Panc1 (cell line): Measurements from ENCODE around the gene ATP10A. TPM values are rescaled to one million over a fixed set of nuclear protein-coding genes. Genes with fewer than 3 reads are reported as not detected.

Experiments
- ATAC-seq: fragments of 200-7000 bp; cut with Tn5 transposase; 2 replicates; pipeline ENCODE4 v1.9.1; 2020; ENCODE audit warnings: mild to moderate bottlenecking, moderate library complexity
- BruUV-seq: library from RNA; stranded (reverse); fragments of 400-500 nt; replicated peaks from 2 replicates; lab custom pipeline; 2021; lab: Mats Ljungman, UMichigan
- CTCF ChIA-PET: fragments of 300-600 bp; sonication (Branson Sonifier 250); formaldehyde crosslinking; loops from one replicate; lab custom pipeline; 2022; ENCODE audit warnings: antibody characterized with exemption; lab: Charles Lee
- POLR2A ChIA-PET: fragments of 300-600 bp; sonication (Branson Sonifier 250); formaldehyde crosslinking; loops from one replicate; lab custom pipeline; 2022; ENCODE audit warnings: antibody characterized with exemption; lab: Charles Lee
- DNase-seq: peaks from one replicate; pipeline ENCODE4 v3.0.0-alpha.2; 2010; ENCODE audit warnings: low read depth, low spot score
- H3K27ac ChIP-seq: 2 replicates; pipeline ENCODE4 v1.5.1; 2011; ENCODE audit warnings: mild to moderate bottlenecking, low read length, inconsistent platforms
- H3K27me3 ChIP-seq: fragments of 200-500 bp; sonication (Bioruptor generic); 2 replicates; pipeline ENCODE4 v1.6.0; 2014; ENCODE audit warnings: low read length, inconsistent platforms; ENCODE audit not compliant: control insufficient read depth, insufficient read depth
- H3K36me3 ChIP-seq: fragments of 200-500 bp; sonication (Bioruptor generic); 2 replicates; pipeline ENCODE4 v1.5.1; 2014; ENCODE audit warnings: inconsistent platforms, mild to moderate bottlenecking, low read length, moderate library complexity; ENCODE audit not compliant: control insufficient read depth, insufficient read depth
- H3K4me1 ChIP-seq: 2 replicates; pipeline ENCODE4 v1.5.1; 2011; ENCODE audit warnings: inconsistent platforms, mild to moderate bottlenecking, low read length, moderate library complexity; ENCODE audit not compliant: control insufficient read depth, insufficient read depth
- H3K4me3 ChIP-seq, 2 experiments: 2 replicates each; pipeline ENCODE4 v1.5.1; 2011 to 2012; ENCODE audit warnings: low read depth in 2 of 2, low read length in 2 of 2, mild to moderate bottlenecking in 2 of 2, inconsistent platforms in 1 of 2, moderate library complexity in 1 of 2
- H3K9me3 ChIP-seq: fragments of 200-500 bp; sonication (Bioruptor generic); 2 replicates; pipeline ENCODE4 v1.5.1; 2014; ENCODE audit warnings: low read depth, mild to moderate bottlenecking, inconsistent platforms, low read length, moderate library complexity; ENCODE audit not compliant: control insufficient read depth, insufficient read depth
- CTCF ChIP-seq: fragments of 450-650 bp; IDR thresholded peaks from 2 replicates; pipeline ENCODE4 v1.5.1; 2017; ENCODE audit warnings: mild to moderate bottlenecking
- POLR2AphosphoS5 ChIP-seq: IDR thresholded peaks from 2 replicates; pipeline ENCODE4 v1.6.1; 2012; ENCODE audit warnings: mild to moderate bottlenecking, low read depth, low read length, moderate library complexity
- REST ChIP-seq, 2 experiments: IDR thresholded peaks; 2 replicates each; pipeline ENCODE4 v1.6.1; 2011 to 2012; ENCODE audit warnings: low read depth in 2 of 2, control low read depth in 1 of 2, low read length in 1 of 2, mild to moderate bottlenecking in 1 of 2, moderate library complexity in 1 of 2; ENCODE audit not compliant: insufficient read depth in 1 of 2
- SIN3A ChIP-seq: IDR thresholded peaks from 2 replicates; pipeline ENCODE4 v1.6.1; 2012; ENCODE audit warnings: low read depth, mild to moderate bottlenecking, low read length, moderate library complexity, borderline replicate concordance; ENCODE audit not compliant: insufficient read depth
- TCF7L2 ChIP-seq: IDR thresholded peaks from 2 replicates; pipeline ENCODE4 v1.6.1; 2011; ENCODE audit warnings: mild to moderate bottlenecking, low read depth, low read length, inconsistent platforms
- in situ Hi-C: cut with HindIII; loops from 2 replicates; pipeline ENCODE4 v1.10.0; 2016; ENCODE audit warnings: low sequenced_read_pairs, low pct_unique_long_range_greater_than_20kb
- intact Hi-C: fragments of 100-400 bp; cut with micrococcal nuclease; formaldehyde crosslinking; loops from one replicate; pipeline ENCODE4 v1.10.0; 2022; ENCODE audit not compliant: unreplicated experiment
- total RNA-seq: library from RNA; stranded (reverse); gene quantifications from one replicate; pipeline ENCODE4 v1.2.1, GENCODE V29; 2021; ENCODE audit not compliant: unreplicated experiment

ATP10A gene
- total RNA-seq, 1 experiment from 2014 or later: 0.31 TPM

GRCh38 chr15:25675396-25675795 is 187.7 kb downstream of the ATP10A start:
- no peak overlapping the region for H3K4me3 ChIP-seq
- no peak for ATAC-seq
- in situ Hi-C loops: no loop called here
- CTCF ChIA-PET: no interaction called here
- H3K9me3 ChIP-seq: no peaks in the 10 kb centered on the region
- no TSS peak for BruUV-seq
- H3K27me3 ChIP-seq: no peaks in the 10 kb centered on the region
- intact Hi-C loops: no loop called here
- no peak for TF ChIP-seq POLR2AphosphoS5
- no peak for TF ChIP-seq REST (IDR thresholded peaks at IDR 0.05; ENCODE audit: insufficient read depth in 1 of 2, low read depth in 2 of 2, low read length in 1 of 2)
- TF ChIP-seq TCF7L2: no peak
- no peak for TF ChIP-seq CTCF
- no peak for TF ChIP-seq SIN3A
- H3K27ac ChIP-seq: no peak overlapping the region
- POLR2A ChIA-PET: no interaction called here
- DNase-seq: no peak
- H3K36me3 ChIP-seq: no peaks in the 10 kb centered on the region
- no peaks in the 10 kb centered on the region for H3K4me1 ChIP-seq

GRCh38 chr15:25674913-25675312 is 188.2 kb downstream of the ATP10A start:
- ChIA-PET POLR2A (no interaction called here), CTCF (no interaction called here)
- BruUV-seq: no TSS peak
- H3K27ac ChIP-seq: no peak overlapping the region
- H3K36me3 ChIP-seq: no peaks in the 10 kb centered on the region
- DNase-seq (no peak), ATAC-seq (no peak)
- in situ Hi-C loops (no loop called here), intact Hi-C loops (no loop called here)
- H3K27me3 ChIP-seq: no peaks in the 10 kb centered on the region; the same call in 1 of the 2 replicates
- H3K4me1 ChIP-seq: no peaks in the 10 kb centered on the region; the same call in 1 of the 2 replicates
- H3K9me3 ChIP-seq: no peaks in the 10 kb centered on the region
- H3K4me3 ChIP-seq: no peak overlapping the region
- TF ChIP-seq CTCF: no peak
- no peak for TF ChIP-seq TCF7L2
- no peak for TF ChIP-seq POLR2AphosphoS5
- TF ChIP-seq REST (IDR thresholded peaks at IDR 0.05; ENCODE audit: insufficient read depth in 1 of 2, low read depth in 2 of 2, low read length in 1 of 2): no peak
